HG02623 (cell line): ENCODE data around the gene EIF3K.

Experiments used
- ATAC-seq: cut with Tn5 transposase; IDR thresholded peaks from one replicate; pipeline ENCODE4 v1.9.1; 2021; ENCODE audit warnings: moderate library complexity; ENCODE audit not compliant: unreplicated experiment

The EIF3K gene

GRCh38 chr19:38684078-38684861, 65.3 kb downstream of the EIF3K start:
- no peak for ATAC-seq

DNA sequence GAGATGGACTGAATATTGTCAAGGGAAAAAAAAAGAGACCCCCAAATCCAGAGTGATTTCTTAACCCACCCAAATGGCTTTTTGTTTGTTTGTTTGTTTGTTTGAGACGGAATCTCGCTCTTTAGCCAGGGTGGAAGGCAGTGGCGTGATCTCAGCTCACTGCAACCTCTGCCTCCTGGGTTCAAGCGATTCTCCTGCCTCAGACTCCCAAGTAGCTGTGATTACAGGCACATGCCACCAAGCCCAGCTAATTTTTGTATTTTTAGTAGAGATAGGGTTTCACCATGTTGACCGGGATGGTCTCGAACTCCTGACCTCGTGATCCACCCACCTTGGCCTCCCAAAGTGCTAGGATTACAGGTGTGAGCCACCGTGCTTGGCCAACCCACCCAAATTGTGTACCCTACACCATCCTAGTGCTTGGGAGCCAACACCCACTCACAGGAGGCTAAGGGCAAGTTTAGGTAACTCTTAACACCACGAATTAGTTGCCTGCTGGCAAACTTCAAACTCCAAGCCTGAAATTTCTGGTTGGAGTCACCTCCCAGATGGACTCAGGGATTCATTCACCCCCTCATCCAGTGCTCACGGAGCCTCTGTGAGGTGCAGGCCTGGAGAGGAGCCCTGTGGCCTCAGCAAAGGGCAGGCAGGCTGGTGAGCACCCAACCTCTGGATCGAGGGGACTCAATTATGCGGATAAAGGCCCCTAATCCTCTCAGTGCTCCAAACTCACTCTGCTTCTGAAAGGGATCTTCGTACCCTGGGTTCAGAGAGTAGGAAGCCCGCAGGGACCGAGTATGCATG, 66.1 kb downstream of the EIF3K start:
- no peak for ATAC-seq

DNA sequence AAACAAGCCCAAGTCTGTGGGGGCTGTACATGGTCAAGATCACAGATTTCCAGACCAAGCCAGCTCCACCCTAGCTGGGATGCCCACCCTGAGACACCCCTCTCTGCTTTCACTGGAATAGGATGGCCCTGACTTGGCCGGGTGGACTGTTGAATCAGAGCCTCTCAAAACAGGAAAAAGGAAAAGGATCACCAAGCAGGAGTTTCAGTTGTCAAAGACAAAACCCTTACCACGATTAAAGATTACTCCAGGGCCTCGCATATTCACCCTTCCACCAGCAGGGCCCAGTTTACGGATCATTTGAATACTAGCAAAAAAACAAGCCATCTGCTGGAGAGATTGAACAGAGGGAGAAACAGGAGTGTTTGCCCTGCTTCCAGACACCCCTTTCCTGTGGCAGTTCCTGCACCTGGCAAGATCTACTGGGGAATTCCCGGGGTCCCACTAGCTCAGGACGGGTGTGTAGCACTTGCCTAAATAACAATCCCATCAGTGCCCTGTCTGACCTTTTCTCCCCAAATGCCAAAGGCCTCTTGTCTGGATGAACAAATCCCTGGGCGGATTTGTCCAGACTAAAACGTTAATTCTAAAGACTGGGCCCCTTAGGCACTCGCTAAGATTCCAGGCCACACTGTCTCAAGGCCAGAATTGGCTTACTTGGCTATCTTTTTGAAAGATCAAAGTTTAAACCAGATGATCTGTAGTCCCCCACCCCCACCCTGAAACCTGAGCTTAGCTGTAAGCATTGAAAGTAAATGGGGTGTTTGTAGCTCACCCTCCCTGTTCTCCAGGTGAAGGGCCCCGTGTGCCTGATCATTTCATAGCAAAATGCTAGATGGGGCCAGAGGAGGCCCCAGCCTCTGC, 66.9 kb downstream of the EIF3K start:
- no peak for ATAC-seq

- no peak for ATAC-seq
These were observed 67.5 kb downstream of the EIF3K start for GRCh38 chr19:38686530-38686888.
